PC-3 (cell line): ENCODE data around the gene AGTR1. TPM values are rescaled to one million over a fixed set of nuclear protein-coding genes. Genes with fewer than 3 reads are reported as not detected.

Source experiments
- ATAC-seq: fragments of 200-7000 bp; cut with Tn5 transposase; 2 replicates; pipeline ENCODE4 v1.9.1; 2020; ENCODE audit warnings: mild to moderate bottlenecking, moderate library complexity
- BruUV-seq: library from RNA; stranded (reverse); fragments of 400-500 nt; replicated peaks from 2 replicates; lab custom pipeline; 2021; lab: Mats Ljungman, UMichigan
- CTCF ChIA-PET: fragments of 300-600 bp; sonication (Branson Sonifier 250); formaldehyde crosslinking; loops from one replicate; lab custom pipeline; 2022; ENCODE audit warnings: antibody characterized with exemption; lab: Charles Lee
- POLR2A ChIA-PET: fragments of 300-600 bp; sonication (Branson Sonifier 250); formaldehyde crosslinking; loops from one replicate; lab custom pipeline; 2022; ENCODE audit warnings: antibody characterized with exemption; ENCODE audit not compliant: unreplicated experiment; lab: Charles Lee
- DNase-seq: peaks from one replicate; pipeline ENCODE4 v3.0.0-alpha.2; 2015
- H2AFZ ChIP-seq: fragments of 300-600 bp; sonication (generic); 2 replicates; pipeline ENCODE4 v1.6.0; 2016; ENCODE audit warnings: antibody characterized with exemption, low read length
- H3F3A ChIP-seq: fragments of 300-600 bp; sonication (generic); one replicate; pipeline ENCODE4 v1.6.0; 2017; ENCODE audit warnings: antibody characterized with exemption, low read length, control low read depth, mild to moderate bottlenecking; ENCODE audit not compliant: unreplicated experiment
- H3K27ac ChIP-seq: fragments of 300-600 bp; sonication (generic); 2 replicates; pipeline ENCODE4 v1.5.1; 2016; ENCODE audit warnings: mild to moderate bottlenecking, low read length
- H3K27me3 ChIP-seq: fragments of 300-600 bp; sonication (generic); 2 replicates; pipeline ENCODE4 v1.6.1; 2016; ENCODE audit warnings: low read length, mixed read lengths
- H3K36me3 ChIP-seq: fragments of 300-600 bp; sonication (generic); 2 replicates; pipeline ENCODE4 v1.6.1; 2016; ENCODE audit warnings: low read depth, mixed run types, low read length, mixed read lengths
- H3K4me1 ChIP-seq: fragments of 300-600 bp; sonication (generic); 2 replicates; pipeline ENCODE4 v1.5.1; 2016; ENCODE audit warnings: low read length; ENCODE audit not compliant: insufficient read depth
- H3K4me2 ChIP-seq: fragments of 300-600 bp; sonication (generic); 2 replicates; pipeline ENCODE4 v1.6.0; 2016; ENCODE audit warnings: low read length
- H3K4me3 ChIP-seq: fragments of 300-600 bp; sonication (generic); 2 replicates; pipeline ENCODE4 v1.5.1; 2016; ENCODE audit warnings: mild to moderate bottlenecking, low read length, mixed read lengths
- H3K79me2 ChIP-seq: fragments of 300-600 bp; sonication (generic); 2 replicates; pipeline ENCODE4 v1.6.1; 2017; ENCODE audit warnings: low read length, mixed read lengths
- H3K9ac ChIP-seq: fragments of 300-600 bp; sonication (generic); 2 replicates; pipeline ENCODE4 v1.6.0; 2016; ENCODE audit warnings: mild to moderate bottlenecking, low read length
- H3K9me2 ChIP-seq: fragments of 300-600 bp; sonication (generic); replicated peaks from 2 replicates; pipeline ENCODE4 v1.6.1; 2016; ENCODE audit warnings: mixed run types, low read length, mixed read lengths
- H3K9me3 ChIP-seq: fragments of 300-600 bp; sonication (generic); 2 replicates; pipeline ENCODE4 v1.6.1; 2016; ENCODE audit warnings: low read length, mixed read lengths
- H4K20me1 ChIP-seq: fragments of 300-600 bp; sonication (generic); 2 replicates; pipeline ENCODE4 v1.6.1; 2016; ENCODE audit warnings: low read length, mixed read lengths
- CTCF ChIP-seq: fragments of 300-600 bp; sonication (generic); conservative IDR thresholded peaks from 2 replicates; pipeline ENCODE4 v1.5.1; 2017; ENCODE audit warnings: antibody characterized with exemption, low read depth, mild to moderate bottlenecking, low read length
- EZH2 ChIP-seq: fragments of 300-600 bp; sonication (generic); IDR thresholded peaks from one replicate; pipeline ENCODE4 v1.6.1; 2017; ENCODE audit warnings: antibody characterized with exemption, mild to moderate bottlenecking, low read length; ENCODE audit not compliant: unreplicated experiment
- EZH2phosphoT487 ChIP-seq: fragments of 300-600 bp; sonication (generic); IDR thresholded peaks from 2 replicates; pipeline ENCODE4 v1.6.1; 2018; ENCODE audit warnings: mild to moderate bottlenecking, antibody characterized with exemption, low read length, borderline replicate concordance
- intact Hi-C: fragments of 100-400 bp; cut with micrococcal nuclease; formaldehyde crosslinking; loops from 2 replicates; pipeline ENCODE4 v1.9.0; 2023
- total RNA-seq: library from RNA; depleted of rRNA; stranded (reverse); fragments of >200 nt; gene quantifications from 2 replicates; pipeline ENCODE4 v1.2.3, GENCODE V29; 2014

Gene AGTR1
- total RNA-seq, 1 experiment from 2014 or later = 0.15 TPM

- H3K9me2 ChIP-seq = no peaks in the 10 kb centered on the region
- no peak for DNase-seq
- no peak overlapping the region for H2AFZ ChIP-seq
- H3K4me3 ChIP-seq = no peak overlapping the region
- H3F3A ChIP-seq = no peaks in the 10 kb centered on the region
- H3K9me3 ChIP-seq = no peaks in the 10 kb centered on the region
- H3K36me3 ChIP-seq = no peaks in the 10 kb centered on the region
- no TSS peak for BruUV-seq
- ATAC-seq = no peak
- intact Hi-C loops = no loop called here
- no peaks in the 10 kb centered on the region for H3K27me3 ChIP-seq
- no peaks in the 10 kb centered on the region for H4K20me1 ChIP-seq
- no peak overlapping the region for H3K9ac ChIP-seq
- no peak overlapping the region for H3K27ac ChIP-seq
- TF ChIP-seq EZH2 = no peak
- no peak for TF ChIP-seq EZH2phosphoT487
- no peak for TF ChIP-seq CTCF
- CTCF ChIA-PET = no interaction called here
- no peaks in the 10 kb centered on the region for H3K4me1 ChIP-seq
- no peaks in the 10 kb centered on the region for H3K79me2 ChIP-seq
- no peak overlapping the region for H3K4me2 ChIP-seq
- POLR2A ChIA-PET = no interaction called here
Observed at GRCh38 chr3:148772361-148772760, 74.7 kb downstream of the AGTR1 start.

GRCh38 chr3:148772835-148773234, 75.1 kb downstream of the AGTR1 start:
- ATAC-seq = no peak
- POLR2A ChIA-PET = no interaction called here
- no peak overlapping the region for H3K9ac ChIP-seq
- H2AFZ ChIP-seq = no peak overlapping the region
- no peaks in the 10 kb centered on the region for H3K79me2 ChIP-seq
- BruUV-seq = no TSS peak
- no peaks in the 10 kb centered on the region for H3K9me3 ChIP-seq
- H3K4me3 ChIP-seq = no peak overlapping the region
- no peak overlapping the region for H3K4me2 ChIP-seq
- H3K36me3 ChIP-seq = no peaks in the 10 kb centered on the region
- no peaks in the 10 kb centered on the region for H3K27me3 ChIP-seq
- no peaks in the 10 kb centered on the region for H3F3A ChIP-seq
- H4K20me1 ChIP-seq = no peaks in the 10 kb centered on the region
- H3K9me2 ChIP-seq = no peaks in the 10 kb centered on the region
- no peak for TF ChIP-seq EZH2phosphoT487
- no peak for TF ChIP-seq EZH2
- TF ChIP-seq CTCF = no peak
- intact Hi-C loops = no loop called here
- no peaks in the 10 kb centered on the region for H3K4me1 ChIP-seq
- CTCF ChIA-PET = no interaction called here
- no peak for DNase-seq
- H3K27ac ChIP-seq = no peak overlapping the region

- TF ChIP-seq EZH2phosphoT487 (no peak), CTCF (no peak), EZH2 (no peak)
- H3K27ac ChIP-seq = no peak overlapping the region
- no peak overlapping the region for H3K9ac ChIP-seq
- intact Hi-C loops = no loop called here
- no peaks in the 10 kb centered on the region for H3K79me2 ChIP-seq
- POLR2A ChIA-PET = no interaction called here
- no peak overlapping the region for H2AFZ ChIP-seq
- no peak overlapping the region for H3K4me2 ChIP-seq
- no peaks in the 10 kb centered on the region for H3F3A ChIP-seq
- no peak overlapping the region for H3K4me3 ChIP-seq
- no TSS peak for BruUV-seq
- no peaks in the 10 kb centered on the region for H3K9me3 ChIP-seq
- H3K27me3 ChIP-seq = no peaks in the 10 kb centered on the region
- H4K20me1 ChIP-seq = no peaks in the 10 kb centered on the region
- CTCF ChIA-PET = no interaction called here
- no peaks in the 10 kb centered on the region for H3K9me2 ChIP-seq
- DNase-seq = no peak
- ATAC-seq = no peak
- H3K36me3 ChIP-seq = no peaks in the 10 kb centered on the region
- no peaks in the 10 kb centered on the region for H3K4me1 ChIP-seq
Observed at GRCh38 chr3:148773805-148774204, 76.1 kb downstream of the AGTR1 start.
